Activated CD4-positive, alpha-beta T cell treated with anti-CD3 and anti-CD28 coated beads, Interleukin-2, amount 10 ng/mL, durations not matched to agents 24 days and 14 days (primary cell): ENCODE measurements around the gene CAMTA2. TPM values are rescaled to one million over a fixed set of nuclear protein-coding genes. Genes with fewer than 3 reads are reported as not detected.

Experiments
- DNase-seq: peaks from one replicate; pipeline ENCODE4 v3.0.0; 2022
- H3K27ac Mint-ChIP-seq: one replicate; pipeline ENCODE4 v1.8.0; 2022; ENCODE audit warnings: mild to moderate bottlenecking, mixed read lengths
- H3K27me3 Mint-ChIP-seq: one replicate; pipeline ENCODE4 v1.8.0; 2022; ENCODE audit warnings: mixed read lengths
- H3K36me3 Mint-ChIP-seq: one replicate; pipeline ENCODE4 v1.8.0; 2022; ENCODE audit warnings: low read depth, mild to moderate bottlenecking, mixed read lengths
- H3K4me1 Mint-ChIP-seq: one replicate; pipeline ENCODE4 v1.8.0; 2021; ENCODE audit warnings: mixed read lengths
- H3K4me3 Mint-ChIP-seq: one replicate; pipeline ENCODE4 v1.8.0; 2022; ENCODE audit warnings: mild to moderate bottlenecking, moderate library complexity, mixed read lengths
- H3K9me3 Mint-ChIP-seq: one replicate; pipeline ENCODE4 v1.8.0; 2021; ENCODE audit warnings: mixed read lengths
- intact Hi-C: fragments of 100-400 bp; cut with micrococcal nuclease; formaldehyde crosslinking; loops from one replicate; pipeline ENCODE4 v1.15.1; 2023
- total RNA-seq: library from RNA; stranded (reverse); gene quantifications from 2 replicates; pipeline ENCODE4 v1.2.3, GENCODE V29; 2022

Gene CAMTA2
- total RNA-seq, 1 donor from 2014 or later: 89.7 TPM

DNA sequence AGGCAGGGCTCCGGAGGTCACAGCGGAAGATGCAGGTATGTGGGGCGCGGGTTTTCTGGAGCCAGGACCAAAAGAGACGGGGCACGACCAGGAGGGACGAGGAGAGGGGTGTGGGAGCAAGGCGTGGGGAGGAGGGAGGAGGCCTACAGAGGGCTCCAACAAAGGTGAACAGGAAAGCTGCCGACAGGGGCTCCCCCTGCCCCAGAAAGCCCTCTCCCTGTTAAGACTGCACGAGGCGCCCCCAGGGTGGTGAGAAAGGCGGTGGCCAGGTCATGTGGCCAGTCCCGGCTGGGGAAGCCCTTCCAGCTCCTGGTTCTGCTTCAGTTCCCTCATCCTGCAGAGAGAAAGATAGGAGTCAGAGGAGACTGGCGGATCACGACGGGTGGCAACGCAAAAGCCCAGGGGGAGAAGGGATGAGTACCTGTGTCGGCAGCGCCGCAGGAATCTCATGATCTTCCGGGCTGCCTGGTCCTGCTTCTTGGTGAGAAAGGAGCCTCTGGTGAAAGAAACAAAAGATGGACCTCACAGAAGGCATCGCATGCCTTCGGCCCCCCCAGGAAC is 18.9 kb downstream of the CAMTA2 start:
- Mint-ChIP-seq H3K9me3 (no peaks in the 10 kb centered on the region), H3K4me3 (no peak overlapping the region), H3K4me1 (peaks cover 12% of the 10 kb centered on the region), H3K27me3 (no peaks in the 10 kb centered on the region), H3K27ac (no peak overlapping the region), H3K36me3 (peaks cover 40% of the 10 kb centered on the region)
- DNase-seq: no peak
- intact Hi-C loops: loop anchor here (10.0 kb wide), 1 partner anchor 174 kb away; the partner anchor contains the start of gene PSMB6

DNA sequence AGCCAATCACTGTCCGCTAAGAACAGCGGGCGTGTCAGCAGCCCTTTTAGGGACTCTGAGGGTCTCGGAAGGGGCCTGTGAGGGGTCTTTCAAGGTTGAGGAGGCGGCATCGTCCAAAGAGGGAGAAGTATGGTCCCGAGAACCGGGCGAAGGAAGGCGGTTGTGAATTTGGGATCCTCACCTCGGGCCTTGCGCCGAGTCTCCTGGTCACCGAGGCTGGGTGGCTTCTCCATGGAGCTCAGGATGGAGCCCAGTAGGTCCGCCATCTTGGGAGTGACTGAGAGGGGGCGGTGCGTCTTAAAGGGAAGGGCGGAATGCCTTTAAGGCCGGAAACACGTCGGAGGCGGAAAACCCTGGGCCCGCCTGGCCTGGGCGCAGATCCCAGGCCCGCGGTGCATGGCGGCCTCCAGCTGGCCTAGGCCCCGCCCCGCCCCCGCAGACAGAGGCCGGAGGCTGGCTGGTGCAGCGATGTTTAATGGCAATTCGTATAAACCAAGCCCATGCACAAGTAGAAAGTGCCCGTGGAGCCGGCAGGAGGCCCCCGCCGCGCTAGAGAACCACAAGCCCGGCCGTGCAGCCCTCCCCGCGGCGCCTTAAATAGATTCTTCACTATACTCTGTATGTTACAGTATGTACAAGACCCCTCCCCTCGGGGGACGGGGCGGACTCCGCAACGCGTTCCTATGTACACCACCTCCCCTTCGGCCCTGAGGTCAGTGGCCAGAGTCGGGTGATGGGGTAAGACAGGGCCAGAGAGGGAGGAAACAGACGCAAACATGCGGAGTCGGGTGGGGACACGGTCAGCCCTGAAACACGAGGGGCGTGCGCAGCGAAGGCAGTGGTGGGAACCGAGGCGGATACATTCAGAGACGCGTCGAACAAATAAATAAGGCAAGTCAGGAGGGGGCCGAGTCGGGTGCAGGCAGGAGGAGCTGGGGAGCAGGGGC is 19.7 kb downstream of the CAMTA2 start, which contains the start of gene SPAG7:
SPAG7 (minus strand) TSS at position 279 of the 947 bp plus-strand sequence; CDS start at position 266, 13 bp downstream.
- peak within 1 kb of the TSS; percentile 82 for H3K27ac Mint-ChIP-seq
- intact Hi-C loops: loop anchor here (1.0 to 10.0 kb wide), 5 partner anchors 19 to 173 kb away; partner anchors contain the start of genes CAMTA2, INCA1, KIF1C and PFN1
- H3K9me3 Mint-ChIP-seq: no peaks in the 10 kb centered on the region
- no peak within 1 kb of the TSS for H3K4me3 Mint-ChIP-seq
- H3K27me3 Mint-ChIP-seq: no peaks in the 10 kb centered on the region
- peaks cover 37% of the 10 kb centered on the region for H3K36me3 Mint-ChIP-seq
- H3K4me1 Mint-ChIP-seq: peaks cover 12% of the 10 kb centered on the region
- DNase-seq: peak; percentile 99

DNA sequence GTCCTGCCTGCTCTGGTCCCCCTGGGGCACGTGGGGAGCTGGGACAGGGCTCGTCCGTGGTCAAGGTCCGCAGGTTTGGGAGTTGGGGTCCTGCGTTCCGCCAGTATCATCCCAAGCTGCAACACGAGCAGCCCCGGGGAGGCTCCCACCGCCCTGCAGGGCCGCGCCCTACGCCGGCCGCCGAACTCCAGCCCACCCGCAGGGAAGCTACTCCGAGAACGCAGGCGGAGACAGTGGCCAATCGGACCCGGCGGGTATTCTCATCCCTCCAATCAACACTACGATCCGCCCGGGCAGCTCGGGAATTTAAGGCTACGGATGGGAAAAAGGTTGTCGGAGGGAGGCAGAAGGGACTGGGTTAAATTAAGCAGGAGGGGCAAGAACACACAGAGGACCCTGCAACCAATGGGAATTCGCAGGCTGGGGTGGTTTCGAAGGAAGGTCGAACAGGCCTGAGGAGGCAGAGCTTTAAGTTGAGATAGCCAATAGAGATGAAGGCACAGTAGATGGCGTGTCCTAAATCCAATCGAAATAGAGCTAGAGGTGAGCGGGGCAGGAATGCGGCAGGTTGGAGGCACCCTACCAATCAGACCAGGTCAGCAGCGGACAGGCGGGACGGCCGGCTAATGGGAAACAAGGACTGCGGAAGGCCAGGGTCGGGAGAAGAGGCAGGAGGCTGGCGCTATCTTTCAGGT is 20.5 kb downstream of the CAMTA2 start:
- Mint-ChIP-seq H3K27ac (peak overlapping the region; percentile 82), H3K4me1 (peaks cover 12% of the 10 kb centered on the region), H3K27me3 (no peaks in the 10 kb centered on the region), H3K36me3 (peaks cover 30% of the 10 kb centered on the region), H3K9me3 (no peaks in the 10 kb centered on the region), H3K4me3 (no peak overlapping the region)
- intact Hi-C loops: loop anchor here (1.0 to 10.0 kb wide), 5 partner anchors 19 to 172 kb away; partner anchors contain the start of genes CAMTA2, INCA1, KIF1C and PFN1
- DNase-seq: peak; percentile 98

DNA sequence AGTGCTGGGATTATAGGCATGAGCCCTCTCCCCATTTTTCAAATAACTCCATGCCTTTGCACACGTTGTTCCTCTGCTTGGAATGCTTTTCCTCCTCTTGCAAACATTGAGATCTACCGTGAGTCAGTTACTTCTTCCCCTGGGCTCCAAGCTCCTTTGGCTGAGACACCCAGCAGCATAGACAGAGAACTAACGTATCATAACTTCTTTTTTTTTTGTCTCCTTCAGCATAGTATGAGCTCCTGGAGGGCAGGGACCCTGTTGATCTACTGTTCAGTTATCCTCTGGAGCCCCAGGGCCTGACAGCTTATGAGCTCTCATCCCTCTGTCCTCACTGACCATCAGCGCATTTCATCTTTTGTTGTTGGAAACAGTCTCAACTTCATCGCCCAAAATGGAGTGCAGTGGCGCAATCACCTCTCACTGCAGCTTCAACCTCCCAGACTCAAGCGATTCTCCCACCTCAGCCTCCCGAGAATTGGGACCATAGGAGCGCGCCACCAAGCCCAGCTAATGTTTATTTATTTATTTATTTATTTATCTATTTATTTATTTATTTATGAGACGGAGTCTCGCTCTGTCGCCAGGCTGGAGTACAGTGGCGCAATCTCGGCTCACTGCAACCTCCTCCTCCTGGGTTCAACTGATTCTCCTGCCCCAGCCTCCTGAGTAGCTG is 22.0 kb downstream of the CAMTA2 start:
- Mint-ChIP-seq H3K9me3 (no peaks in the 10 kb centered on the region), H3K27ac (no peak overlapping the region), H3K27me3 (no peaks in the 10 kb centered on the region), H3K36me3 (peaks cover 25% of the 10 kb centered on the region), H3K4me1 (peaks cover 12% of the 10 kb centered on the region), H3K4me3 (peak overlapping the region; percentile 55)
- intact Hi-C loops: loop anchor here (10.0 kb wide), 1 partner anchor 171 kb away; the partner anchor contains the start of gene PSMB6
- DNase-seq: no peak

DNA sequence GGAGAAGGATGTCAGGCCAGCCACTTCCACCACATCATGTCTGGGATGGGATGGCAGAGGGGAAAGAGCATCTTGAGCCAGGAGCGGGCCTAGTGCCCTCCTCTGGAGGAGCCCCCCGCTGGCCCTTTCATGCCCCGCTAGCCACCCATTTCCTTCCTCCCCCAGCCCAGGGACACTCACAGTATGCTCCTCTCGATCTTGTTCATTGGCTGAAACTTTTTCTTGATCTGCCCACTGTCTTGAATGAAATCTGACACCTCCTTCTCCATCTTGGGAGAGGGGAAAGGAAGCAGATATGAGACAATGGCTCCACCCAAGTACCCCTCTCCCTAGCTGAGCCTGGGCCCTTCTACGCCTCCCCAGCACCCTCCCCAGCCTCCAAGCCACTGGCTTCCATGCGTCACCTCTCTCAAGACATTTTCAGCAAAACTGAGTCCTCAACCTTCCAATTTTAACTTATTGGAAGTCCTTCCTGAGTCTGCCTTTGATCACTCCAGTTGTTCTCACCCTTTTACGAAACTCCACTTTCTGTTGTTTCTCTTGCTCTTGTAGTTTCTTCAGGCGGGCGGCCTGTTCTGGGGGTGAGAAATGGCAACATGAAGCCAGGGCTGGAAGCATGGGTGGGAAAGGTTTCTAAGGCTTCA is 27.1 kb downstream of the CAMTA2 start:
- peaks cover 36% of the 10 kb centered on the region for H3K36me3 Mint-ChIP-seq
- intact Hi-C loops: loop anchor here (10.0 kb wide), 1 partner anchor 166 kb away; the partner anchor contains the start of gene PSMB6
- H3K27ac Mint-ChIP-seq: no peak overlapping the region
- H3K4me3 Mint-ChIP-seq: no peak overlapping the region
- peaks cover 7% of the 10 kb centered on the region for H3K4me1 Mint-ChIP-seq
- DNase-seq: no peak
- H3K9me3 Mint-ChIP-seq: no peaks in the 10 kb centered on the region
- H3K27me3 Mint-ChIP-seq: no peaks in the 10 kb centered on the region

DNA sequence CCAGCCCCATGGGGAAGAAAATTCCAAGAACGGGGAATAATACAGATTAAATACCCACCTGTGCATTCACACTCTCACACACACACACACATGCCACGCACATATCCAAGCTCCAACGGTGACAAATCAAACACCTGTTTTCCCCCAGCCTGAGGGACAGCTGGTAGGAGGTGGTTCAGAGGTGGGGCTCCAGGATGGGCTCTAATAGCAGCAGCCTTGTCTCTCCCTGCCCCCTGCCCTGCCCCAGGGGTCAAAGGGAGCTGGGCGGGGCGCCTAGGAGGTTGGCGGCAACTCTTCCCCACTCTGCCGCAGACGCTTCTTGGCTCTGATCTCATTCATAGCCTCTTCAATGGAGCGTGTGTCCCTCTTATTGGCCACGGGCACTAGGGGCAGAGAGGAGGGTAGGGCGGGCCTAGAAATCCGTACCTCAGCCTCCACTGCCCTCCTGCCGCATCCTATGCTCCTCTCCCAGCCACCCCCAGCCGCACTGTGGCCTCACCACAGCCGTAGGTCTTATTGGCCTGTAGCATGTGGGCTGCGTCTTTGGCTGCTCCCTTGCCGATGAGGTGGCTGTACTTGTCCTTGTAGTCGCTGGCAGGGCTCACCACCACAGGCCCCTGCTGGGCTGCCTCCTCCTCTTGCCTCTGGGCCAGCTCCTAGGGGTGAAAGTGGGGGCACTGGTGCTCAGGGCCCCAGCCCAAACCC is 28.1 kb downstream of the CAMTA2 start:
- peaks cover 4% of the 10 kb centered on the region for H3K4me1 Mint-ChIP-seq
- H3K4me3 Mint-ChIP-seq: no peak overlapping the region
- H3K9me3 Mint-ChIP-seq: no peaks in the 10 kb centered on the region
- peaks cover 30% of the 10 kb centered on the region for H3K36me3 Mint-ChIP-seq
- DNase-seq: no peak
- intact Hi-C loops: no loop called here
- H3K27me3 Mint-ChIP-seq: no peaks in the 10 kb centered on the region
- H3K27ac Mint-ChIP-seq: no peak overlapping the region

DNA sequence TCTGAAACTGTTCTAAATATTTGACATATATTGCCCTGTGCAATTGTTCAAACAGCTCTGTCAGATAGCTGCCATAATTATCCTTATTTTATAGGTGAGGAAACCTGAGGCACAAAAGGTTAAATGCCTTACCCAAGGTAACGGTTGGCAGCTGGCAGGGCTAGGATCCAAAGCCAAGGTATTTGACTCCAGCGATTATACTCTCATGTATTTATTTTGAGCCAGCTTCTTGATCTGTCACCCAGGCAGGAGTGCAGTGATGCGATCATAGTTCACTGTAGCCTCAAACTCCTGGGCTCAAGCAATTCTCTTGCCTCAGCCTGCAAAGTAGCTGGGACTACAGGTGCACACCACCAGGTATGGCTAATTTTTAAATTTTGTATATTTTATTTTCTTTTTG is 29.4 kb downstream of the CAMTA2 start:
- Mint-ChIP-seq H3K27me3 (no peaks in the 10 kb centered on the region), H3K36me3 (peaks cover 31% of the 10 kb centered on the region), H3K4me3 (no peak overlapping the region), H3K9me3 (no peaks in the 10 kb centered on the region), H3K27ac (no peak overlapping the region), H3K4me1 (peaks cover 6% of the 10 kb centered on the region)
- intact Hi-C loops: no loop called here
- DNase-seq: no peak

DNA sequence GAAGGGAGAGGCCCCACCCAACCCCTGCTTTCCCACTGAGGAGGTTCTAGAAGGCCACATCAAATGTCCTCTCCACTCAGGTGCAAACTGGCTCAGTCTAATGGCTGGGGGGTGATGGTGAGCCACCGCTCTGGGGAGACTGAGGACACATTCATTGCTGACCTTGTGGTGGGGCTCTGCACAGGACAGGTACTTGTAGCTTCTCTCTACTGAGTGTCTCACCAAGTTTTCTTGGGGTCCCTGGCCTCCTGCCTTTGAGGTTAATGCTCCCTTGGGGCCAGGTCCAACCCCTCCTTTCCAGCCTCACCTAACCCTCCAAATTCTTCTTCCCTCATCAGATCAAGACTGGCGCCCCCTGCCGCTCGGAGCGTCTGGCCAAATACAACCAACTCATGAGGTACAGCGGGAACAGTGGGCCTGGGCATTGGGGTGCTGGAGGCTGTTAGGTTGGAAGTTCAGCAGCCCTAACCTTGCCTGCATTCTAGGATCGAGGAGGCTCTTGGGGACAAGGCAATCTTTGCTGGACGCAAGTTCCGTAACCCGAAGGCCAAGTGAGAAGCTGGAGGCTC is 30.9 kb downstream of the CAMTA2 start:
- Mint-ChIP-seq H3K36me3 (peaks cover 28% of the 10 kb centered on the region), H3K4me3 (no peak overlapping the region), H3K4me1 (peaks cover 9% of the 10 kb centered on the region), H3K27ac (no peak overlapping the region), H3K27me3 (no peaks in the 10 kb centered on the region), H3K9me3 (no peaks in the 10 kb centered on the region)
- peak; percentile 84 for DNase-seq
- intact Hi-C loops: no loop called here

DNA sequence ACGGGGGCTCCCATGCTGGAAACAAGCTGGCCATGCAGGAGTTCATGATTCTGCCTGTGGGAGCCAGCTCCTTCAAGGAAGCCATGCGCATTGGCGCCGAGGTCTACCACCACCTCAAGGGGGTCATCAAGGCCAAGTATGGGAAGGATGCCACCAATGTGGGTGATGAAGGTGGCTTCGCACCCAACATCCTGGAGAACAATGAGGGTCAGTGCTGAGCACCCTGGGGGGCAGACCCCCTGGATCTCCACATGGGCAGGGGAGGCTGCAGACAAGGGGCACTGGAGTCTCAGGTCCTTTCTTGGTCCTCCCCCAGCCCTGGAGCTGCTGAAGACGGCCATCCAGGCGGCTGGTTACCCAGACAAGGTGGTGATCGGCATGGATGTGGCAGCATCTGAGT is 32.4 kb downstream of the CAMTA2 start:
- DNase-seq: no peak
- H3K4me3 Mint-ChIP-seq: no peak overlapping the region
- intact Hi-C loops: no loop called here
- H3K27ac Mint-ChIP-seq: no peak overlapping the region
- no peaks in the 10 kb centered on the region for H3K27me3 Mint-ChIP-seq
- H3K4me1 Mint-ChIP-seq: peaks cover 23% of the 10 kb centered on the region
- no peaks in the 10 kb centered on the region for H3K9me3 Mint-ChIP-seq
- peaks cover 23% of the 10 kb centered on the region for H3K36me3 Mint-ChIP-seq

DNA sequence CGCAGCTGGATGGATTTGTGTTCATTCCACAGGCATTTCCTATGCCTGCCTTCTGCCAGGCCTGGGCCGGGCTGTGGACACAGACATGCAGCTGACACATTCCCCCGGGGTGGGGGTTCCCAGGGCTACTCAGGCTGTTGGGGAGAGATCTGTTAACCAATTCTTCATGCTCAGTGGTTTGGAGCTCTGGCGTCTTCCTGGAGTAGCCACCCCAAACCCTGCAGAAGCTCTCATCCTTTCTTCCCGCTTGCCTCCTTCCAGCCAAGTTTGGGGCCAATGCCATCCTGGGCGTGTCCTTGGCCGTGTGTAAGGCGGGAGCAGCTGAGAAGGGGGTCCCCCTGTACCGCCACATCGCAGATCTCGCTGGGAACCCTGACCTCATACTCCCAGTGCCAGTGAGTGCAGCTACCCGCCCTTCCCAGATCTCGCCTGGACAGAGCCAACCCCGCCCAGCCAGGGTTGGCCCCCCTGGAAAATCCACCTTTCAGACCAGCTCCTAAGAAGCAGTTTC is 34.0 kb downstream of the CAMTA2 start:
- intact Hi-C loops: no loop called here
- H3K36me3 Mint-ChIP-seq: peaks cover 19% of the 10 kb centered on the region
- no peaks in the 10 kb centered on the region for H3K9me3 Mint-ChIP-seq
- peaks cover 24% of the 10 kb centered on the region for H3K4me1 Mint-ChIP-seq
- H3K27ac Mint-ChIP-seq: no peak overlapping the region
- no peak overlapping the region for H3K4me3 Mint-ChIP-seq
- no peaks in the 10 kb centered on the region for H3K27me3 Mint-ChIP-seq
- DNase-seq: no peak

DNA sequence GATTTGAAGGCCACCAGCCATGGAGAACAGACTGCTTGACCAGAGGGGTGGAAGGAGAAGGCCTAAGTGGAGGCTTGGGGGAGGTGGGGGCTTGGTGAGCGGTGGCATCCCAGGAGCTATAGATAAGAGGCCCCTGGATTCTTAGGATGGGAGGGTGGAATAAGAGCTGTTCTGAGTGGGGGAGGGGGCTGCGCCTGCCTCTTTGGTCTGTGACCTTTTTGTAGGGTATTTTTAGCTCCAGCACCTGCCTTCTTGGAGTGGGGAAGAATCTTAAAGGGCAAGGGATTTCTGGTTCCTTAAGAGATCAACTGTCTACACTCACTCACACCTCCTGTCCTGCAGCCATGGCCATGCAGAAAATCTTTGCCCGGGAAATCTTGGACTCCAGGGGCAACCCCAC is 36.0 kb downstream of the CAMTA2 start:
- no peaks in the 10 kb centered on the region for H3K27me3 Mint-ChIP-seq
- peaks cover 22% of the 10 kb centered on the region for H3K36me3 Mint-ChIP-seq
- H3K9me3 Mint-ChIP-seq: no peaks in the 10 kb centered on the region
- DNase-seq: no peak
- intact Hi-C loops: no loop called here
- H3K4me1 Mint-ChIP-seq: peaks cover 26% of the 10 kb centered on the region
- H3K27ac Mint-ChIP-seq: peak overlapping the region; percentile 95
- H3K4me3 Mint-ChIP-seq: peak overlapping the region; percentile 95

DNA sequence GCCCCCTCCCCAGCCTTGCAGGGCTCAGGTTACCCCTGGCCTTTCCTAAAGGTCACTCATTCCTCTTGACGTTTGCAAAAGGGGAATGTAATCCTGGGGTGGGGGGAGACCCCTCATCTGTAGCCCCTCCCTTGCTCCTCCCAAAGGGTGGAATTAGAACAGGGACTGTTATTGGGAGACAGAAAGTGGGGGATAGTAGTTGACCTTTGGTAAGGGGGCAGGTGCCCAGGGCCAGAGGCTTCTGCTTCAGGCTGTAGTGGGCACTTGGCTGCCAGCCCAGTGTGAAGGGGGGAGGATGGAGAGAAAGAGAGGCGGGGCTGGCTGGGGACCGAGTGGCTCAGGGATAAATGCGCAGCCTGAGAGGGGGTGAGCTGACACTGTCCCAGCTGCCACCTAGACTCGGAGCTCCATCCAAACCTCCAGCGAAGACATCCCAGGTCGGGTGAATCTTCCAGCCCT is 36.7 kb downstream of the CAMTA2 start, which contains the start of gene ENO3:
ENO3 (plus strand) TSS at position 374 of the 459 bp plus-strand sequence. CDS start 711 bp downstream, outside the sequence.
- DNase-seq: no peak
- intact Hi-C loops: no loop called here
- peaks cover 27% of the 10 kb centered on the region for H3K4me1 Mint-ChIP-seq

More for the DNA sequence above, 36.7 kb downstream of the CAMTA2 start, which contains the start of gene ENO3:
- H3K36me3 Mint-ChIP-seq: peaks cover 24% of the 10 kb centered on the region
- H3K27ac Mint-ChIP-seq: peak within 1 kb of the TSS; percentile 95
- no peaks in the 10 kb centered on the region for H3K9me3 Mint-ChIP-seq
- H3K27me3 Mint-ChIP-seq: no peaks in the 10 kb centered on the region
- peak within 1 kb of the TSS; percentile 95 for H3K4me3 Mint-ChIP-seq
